Testis (tissue), 2 donors: ENCODE results near the gene CXXC5.

Source experiments
- POLR2A ChIP-seq: fragments of 450-650 bp; IDR thresholded peaks from one replicate; pipeline ENCODE4 v1.6.1; 2017; ENCODE audit warnings: antibody characterized with exemption, mild to moderate bottlenecking, moderate library complexity
- TF ChIP-seq, protein P1 (sequence below), 3 experiments: fragments of 450-650 bp in 2 of 3; fragments of 200-600 bp in 1 of 3; sonication (generic) in 1 of 3; IDR thresholded peaks; one replicate each; pipeline ENCODE4 v1.5.1; 2016 to 2019; ENCODE audit warnings: antibody characterized with exemption in 3 of 3, mild to moderate bottlenecking in 2 of 3, moderate library complexity in 1 of 3

DNA sequence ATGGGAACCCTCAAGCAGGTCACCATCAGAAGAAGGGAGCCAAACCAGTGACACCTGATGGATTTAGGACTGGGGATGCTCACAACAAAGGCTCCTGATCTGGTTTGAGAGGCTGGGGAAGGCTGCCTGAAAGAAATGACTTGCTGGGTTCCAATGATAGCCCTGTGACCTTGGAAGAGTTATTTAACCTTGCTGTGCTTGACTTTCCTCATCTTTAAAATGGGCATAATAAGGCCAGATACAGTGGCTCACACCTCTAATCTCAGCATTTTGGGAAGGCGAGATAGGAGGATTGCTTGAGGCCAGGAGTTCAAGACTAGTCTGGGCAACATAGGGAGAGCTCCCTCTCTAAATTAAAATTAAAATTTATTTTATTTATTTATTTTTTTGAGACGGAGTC is 83.9 kb downstream of the CXXC5 start:
- no peak for TF ChIP-seq POLR2A
- TF ChIP-seq, protein P1, sequence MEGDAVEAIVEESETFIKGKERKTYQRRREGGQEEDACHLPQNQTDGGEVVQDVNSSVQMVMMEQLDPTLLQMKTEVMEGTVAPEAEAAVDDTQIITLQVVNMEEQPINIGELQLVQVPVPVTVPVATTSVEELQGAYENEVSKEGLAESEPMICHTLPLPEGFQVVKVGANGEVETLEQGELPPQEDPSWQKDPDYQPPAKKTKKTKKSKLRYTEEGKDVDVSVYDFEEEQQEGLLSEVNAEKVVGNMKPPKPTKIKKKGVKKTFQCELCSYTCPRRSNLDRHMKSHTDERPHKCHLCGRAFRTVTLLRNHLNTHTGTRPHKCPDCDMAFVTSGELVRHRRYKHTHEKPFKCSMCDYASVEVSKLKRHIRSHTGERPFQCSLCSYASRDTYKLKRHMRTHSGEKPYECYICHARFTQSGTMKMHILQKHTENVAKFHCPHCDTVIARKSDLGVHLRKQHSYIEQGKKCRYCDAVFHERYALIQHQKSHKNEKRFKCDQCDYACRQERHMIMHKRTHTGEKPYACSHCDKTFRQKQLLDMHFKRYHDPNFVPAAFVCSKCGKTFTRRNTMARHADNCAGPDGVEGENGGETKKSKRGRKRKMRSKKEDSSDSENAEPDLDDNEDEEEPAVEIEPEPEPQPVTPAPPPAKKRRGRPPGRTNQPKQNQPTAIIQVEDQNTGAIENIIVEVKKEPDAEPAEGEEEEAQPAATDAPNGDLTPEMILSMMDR (IDR thresholded peaks at IDR 0.05): no peak
